Astrocyte (in vitro differentiated cells and primary cell): ENCODE measurements around the gene ZBTB37. TPM values are rescaled to one million over a fixed set of nuclear protein-coding genes. Genes with fewer than 3 reads are reported as not detected.

Experiments
- DNase-seq: peaks from one replicate; pipeline ENCODE4 v3.0.0-alpha.2; 2010; ENCODE audit warnings: low read depth
- FAIRE-seq: peaks from 2 replicates; lab custom pipeline; 2011; peaks lifted over from hg19 to GRCh38; lab: Jason Lieb, UNC
- H2AFZ ChIP-seq: 2 replicates; pipeline ENCODE4 v1.6.0; 2012; ENCODE audit warnings: low read depth, low read length, inconsistent platforms
- H3K27ac ChIP-seq: 2 replicates; pipeline ENCODE4 v1.5.1; 2011; ENCODE audit warnings: low read depth, low read length, inconsistent platforms
- H3K27me3 ChIP-seq: 2 replicates; pipeline ENCODE4 v1.6.0; 2011; ENCODE audit warnings: low read length, inconsistent platforms; ENCODE audit not compliant: insufficient read depth
- H3K36me3 ChIP-seq: 2 replicates; pipeline ENCODE4 v1.5.1; 2011; ENCODE audit warnings: low read length, inconsistent platforms; ENCODE audit not compliant: insufficient read depth
- H3K4me1 ChIP-seq: 2 replicates; pipeline ENCODE4 v1.5.1; 2011; ENCODE audit warnings: low read length, inconsistent platforms; ENCODE audit not compliant: insufficient read depth
- H3K4me2 ChIP-seq: 2 replicates; pipeline ENCODE4 v1.6.0; 2012; ENCODE audit warnings: low read length, inconsistent platforms
- H3K4me3 ChIP-seq: 2 replicates; pipeline ENCODE4 v1.5.1; 2011; ENCODE audit warnings: low read depth, mild to moderate bottlenecking, low read length, inconsistent platforms; ENCODE audit not compliant: insufficient read depth
- H3K79me2 ChIP-seq: 2 replicates; pipeline ENCODE4 v1.6.0; 2012; ENCODE audit warnings: mild to moderate bottlenecking, low read length, inconsistent platforms; ENCODE audit not compliant: insufficient read depth
- H3K9ac ChIP-seq: 2 replicates; pipeline ENCODE4 v1.6.0; 2012; ENCODE audit warnings: mild to moderate bottlenecking, low read length, inconsistent platforms
- H3K9me3 ChIP-seq: 2 replicates; pipeline ENCODE4 v1.5.1; 2012; ENCODE audit warnings: low read depth, mild to moderate bottlenecking, low read length, inconsistent platforms; ENCODE audit not compliant: insufficient read depth
- H4K20me1 ChIP-seq: 2 replicates; pipeline ENCODE4 v1.6.0; 2012; ENCODE audit warnings: low read length, inconsistent platforms; ENCODE audit not compliant: insufficient read depth
- H3K27ac Mint-ChIP-seq: one replicate; pipeline ENCODE4 v1.8.0; 2021; ENCODE audit warnings: mild to moderate bottlenecking, mixed read lengths; ENCODE audit not compliant: unreplicated experiment
- H3K27me3 Mint-ChIP-seq: one replicate; pipeline ENCODE4 v1.8.0; 2021; ENCODE audit warnings: low read depth, mixed read lengths; ENCODE audit not compliant: unreplicated experiment
- H3K36me3 Mint-ChIP-seq: one replicate; pipeline ENCODE4 v1.8.0; 2021; ENCODE audit warnings: low read depth, mixed read lengths; ENCODE audit not compliant: unreplicated experiment
- H3K4me1 Mint-ChIP-seq: one replicate; pipeline ENCODE4 v1.8.0; 2021; ENCODE audit warnings: low read depth, mixed read lengths; ENCODE audit not compliant: unreplicated experiment
- H3K4me3 Mint-ChIP-seq: one replicate; pipeline ENCODE4 v1.8.0; 2021; ENCODE audit warnings: mild to moderate bottlenecking, moderate library complexity, mixed read lengths; ENCODE audit not compliant: unreplicated experiment
- H3K9me3 Mint-ChIP-seq: one replicate; pipeline ENCODE4 v1.8.0; 2021; ENCODE audit warnings: mild to moderate bottlenecking, mixed read lengths; ENCODE audit not compliant: unreplicated experiment
- CTCF ChIP-seq: IDR thresholded peaks from 2 replicates; pipeline ENCODE4 v1.5.1; 2011; ENCODE audit warnings: low read depth, mild to moderate bottlenecking, inconsistent platforms, low read length, moderate library complexity; ENCODE audit not compliant: insufficient read depth
- EZH2 ChIP-seq: IDR thresholded peaks from 2 replicates; pipeline ENCODE4 v1.6.1; 2012; ENCODE audit warnings: mild to moderate bottlenecking, low read length, inconsistent platforms; ENCODE audit not compliant: insufficient read depth
- total RNA-seq: library from RNA; stranded (reverse); gene quantifications from 2 replicates; pipeline ENCODE4 v1.2.1, GENCODE V29; 2021

The ZBTB37 gene
- total RNA-seq, 1 donor from 2014 or later = 10.7 TPM

- Histone ChIP-seq H4K20me1 (no peaks in the 10 kb centered on the region), H2AFZ (no peak overlapping the region), H3K9me3 (no peaks in the 10 kb centered on the region), H3K4me3 (no peak overlapping the region), H3K36me3 (no peaks in the 10 kb centered on the region), H3K4me1 (no peaks in the 10 kb centered on the region), H3K27ac (no peak overlapping the region), H3K27me3 (no peaks in the 10 kb centered on the region), H3K9ac (no peak overlapping the region), H3K79me2 (no peaks in the 10 kb centered on the region), H3K4me2 (no peak overlapping the region)
- Mint-ChIP-seq H3K27ac (no peak overlapping the region), H3K36me3 (peaks cover under 1% of the 10 kb centered on the region), H3K9me3 (no peaks in the 10 kb centered on the region), H3K4me1 (no peaks in the 10 kb centered on the region), H3K4me3 (no peak overlapping the region), H3K27me3 (peaks cover 24% of the 10 kb centered on the region)
- DNase-seq (no peak), FAIRE-seq (no peak)
- no peak for TF ChIP-seq CTCF
- TF ChIP-seq EZH2 = no peak
Observed at GRCh38 chr1:173913111-173913510, 44.9 kb downstream of the ZBTB37 start.

DNA sequence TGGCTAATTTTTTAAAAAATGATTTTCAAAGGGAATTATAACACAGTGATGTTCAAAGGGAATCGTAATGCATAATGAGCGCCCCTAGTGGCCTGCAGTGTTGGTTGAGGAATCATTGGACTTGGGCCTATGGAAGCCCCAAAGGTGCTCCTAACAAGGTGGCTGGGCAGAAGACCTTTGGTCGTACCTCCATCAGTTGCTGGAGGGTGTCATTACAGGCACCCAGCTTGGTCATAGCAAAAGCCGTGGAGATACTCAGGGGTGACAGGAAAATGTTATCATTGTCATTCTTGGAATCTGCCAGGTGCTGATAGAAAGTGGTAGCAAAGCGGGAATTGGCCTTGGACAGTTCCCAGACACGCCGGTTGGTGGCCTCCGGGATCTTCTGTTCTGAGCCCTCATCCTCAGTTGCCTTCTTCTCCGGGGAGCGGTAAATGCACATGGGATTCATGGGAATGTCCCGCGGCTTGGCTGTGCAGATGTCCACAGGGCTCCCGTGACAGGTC, 46.2 kb downstream of the ZBTB37 start:
- no peak for FAIRE-seq
- H3K4me3 ChIP-seq = no peak overlapping the region

More for the DNA sequence above, 46.2 kb downstream of the ZBTB37 start:
- H3K27ac Mint-ChIP-seq = no peak overlapping the region
- H3K36me3 ChIP-seq = no peaks in the 10 kb centered on the region
- no peak overlapping the region for H3K9ac ChIP-seq
- no peaks in the 10 kb centered on the region for H3K9me3 Mint-ChIP-seq
- DNase-seq = no peak
- H3K4me1 Mint-ChIP-seq = no peaks in the 10 kb centered on the region
- H3K4me2 ChIP-seq = no peak overlapping the region
- no peaks in the 10 kb centered on the region for H3K27me3 ChIP-seq
- H3K27me3 Mint-ChIP-seq = peaks cover 24% of the 10 kb centered on the region
- H3K27ac ChIP-seq = no peak overlapping the region
- H2AFZ ChIP-seq = no peak overlapping the region
- H3K9me3 ChIP-seq = no peaks in the 10 kb centered on the region
- no peak overlapping the region for H3K4me3 Mint-ChIP-seq
- no peaks in the 10 kb centered on the region for H3K4me1 ChIP-seq
- H4K20me1 ChIP-seq = no peaks in the 10 kb centered on the region
- TF ChIP-seq EZH2 (no peak), CTCF (peak; percentile 60)
- H3K36me3 Mint-ChIP-seq = peaks cover 3% of the 10 kb centered on the region
- no peaks in the 10 kb centered on the region for H3K79me2 ChIP-seq
